GM19452 (cell line): ENCODE measurements around the gene KIAA0408.
"Not testable (repeated sequence)": the region's sequence is repeated elsewhere in the genome, so short reads cannot be mapped to it uniquely, and the experiment has no call there.

Experiments
- ATAC-seq: cut with Tn5 transposase; IDR thresholded peaks from one replicate; pipeline ENCODE4 v1.9.1; 2021; ENCODE audit not compliant: unreplicated experiment

KIAA0408 gene

GRCh38 chr6:127420556-127420955 lies 38.6 kb downstream of the KIAA0408 start:
- ATAC-seq = peak; percentile 100

DNA sequence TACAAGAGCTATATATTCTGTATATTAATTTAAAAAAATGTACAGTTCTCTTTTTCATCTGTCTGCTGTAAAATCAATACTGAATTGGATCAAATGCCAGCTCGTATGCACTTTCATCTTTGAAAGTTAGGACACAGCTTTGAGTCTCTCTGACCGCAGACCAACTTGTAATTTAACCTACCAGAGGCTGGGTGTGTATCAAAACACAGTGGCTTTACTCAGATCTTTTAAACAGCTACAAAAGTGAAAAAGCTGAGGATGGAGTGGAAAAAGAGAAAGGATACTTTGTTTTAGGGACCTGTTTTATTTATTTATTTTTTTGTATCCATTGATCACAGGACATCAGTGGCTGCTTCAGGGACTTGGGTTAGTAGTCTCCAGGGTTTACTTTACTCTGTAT lies 44.1 kb downstream of the KIAA0408 start:
- no peak for ATAC-seq

GRCh38 chr6:127413123-127413522 lies 46.1 kb downstream of the KIAA0408 start:
- ATAC-seq = not testable (repeated sequence)

DNA sequence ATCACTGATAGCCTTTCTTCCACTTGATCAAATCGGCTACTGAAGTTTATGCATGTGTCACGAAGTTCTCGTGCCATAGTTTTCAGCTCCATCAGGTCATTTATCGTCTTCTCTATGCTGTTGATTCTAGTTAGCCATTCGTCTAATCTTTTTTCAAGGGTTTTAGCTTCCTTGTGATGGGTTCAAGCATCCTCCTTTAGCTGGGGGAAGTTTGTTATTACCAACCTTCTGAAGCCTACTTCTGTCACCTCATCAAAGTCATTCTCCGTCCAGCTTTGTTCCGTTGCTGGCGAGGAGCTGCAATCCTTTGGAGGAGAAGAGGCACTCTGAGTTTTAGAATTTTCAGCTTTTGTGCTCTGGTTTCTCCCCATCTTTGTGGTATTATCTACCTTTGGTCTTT lies 47.2 kb downstream of the KIAA0408 start:
- ATAC-seq = not testable (repeated sequence)
